CD4-positive, alpha-beta T cell treated with Interleukin-21 for 1 hour (primary cell): ENCODE measurements around the gene IMP4.
"Not testable (repeated sequence)": the region's sequence is repeated elsewhere in the genome, so short reads cannot be mapped to it uniquely, and the experiment has no call there.

Experiments used
- DNase-seq: peaks from one replicate; pipeline ENCODE4 v3.0.0-alpha.2; 2020

The IMP4 gene, protein sequence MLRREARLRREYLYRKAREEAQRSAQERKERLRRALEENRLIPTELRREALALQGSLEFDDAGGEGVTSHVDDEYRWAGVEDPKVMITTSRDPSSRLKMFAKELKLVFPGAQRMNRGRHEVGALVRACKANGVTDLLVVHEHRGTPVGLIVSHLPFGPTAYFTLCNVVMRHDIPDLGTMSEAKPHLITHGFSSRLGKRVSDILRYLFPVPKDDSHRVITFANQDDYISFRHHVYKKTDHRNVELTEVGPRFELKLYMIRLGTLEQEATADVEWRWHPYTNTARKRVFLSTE

GRCh38 chr2:130342533-130343275 lies at the start of gene IMP4:
IMP4 (plus strand) TSS chr2:130342897; CDS start chr2:130342933, 36 bp downstream.
- DNase-seq = peak; percentile 98

- DNase-seq = no peak
These were observed 42.3 kb upstream of the IMP4 start for GRCh38 chr2:130300258-130300969.

- DNase-seq = no peak
These were observed 41.7 kb upstream of the IMP4 start for GRCh38 chr2:130300970-130301348.

DNA sequence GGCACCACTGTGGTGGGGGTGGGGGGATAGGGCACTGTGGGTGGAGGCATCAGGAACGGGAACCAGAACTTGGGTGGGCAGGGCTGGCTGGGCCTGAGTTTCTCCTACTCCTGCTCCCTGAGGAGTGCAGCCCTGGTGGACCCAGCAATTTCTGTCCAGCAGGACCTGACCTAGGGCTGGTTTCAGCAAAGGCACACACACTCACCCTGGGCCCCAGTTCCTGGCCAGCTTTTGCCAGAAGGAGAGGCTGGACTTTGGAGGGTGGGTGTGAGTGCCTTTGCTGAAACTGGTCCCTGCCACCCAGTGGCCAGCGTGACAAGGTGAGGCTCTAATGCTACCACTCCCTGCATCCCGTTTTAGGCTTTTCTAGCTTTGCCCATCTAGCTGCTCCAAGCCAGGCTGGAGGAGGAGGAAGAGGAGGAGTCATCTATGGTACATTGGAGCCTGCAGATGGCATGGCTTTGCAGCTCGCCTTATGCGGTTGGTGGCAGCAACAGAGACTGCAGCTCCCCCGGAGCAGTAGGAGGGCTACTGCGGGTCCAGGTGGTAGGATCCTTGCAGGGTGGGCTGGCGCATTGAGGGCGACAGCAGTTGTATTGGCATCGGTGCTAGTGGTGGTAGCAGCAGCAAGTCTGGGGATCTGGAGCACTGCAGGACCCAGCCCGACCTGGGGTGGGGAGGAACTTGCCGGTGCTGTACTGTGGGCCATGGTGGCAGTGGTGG lies 40.4 kb upstream of the IMP4 start:
- DNase-seq = no peak

DNA sequence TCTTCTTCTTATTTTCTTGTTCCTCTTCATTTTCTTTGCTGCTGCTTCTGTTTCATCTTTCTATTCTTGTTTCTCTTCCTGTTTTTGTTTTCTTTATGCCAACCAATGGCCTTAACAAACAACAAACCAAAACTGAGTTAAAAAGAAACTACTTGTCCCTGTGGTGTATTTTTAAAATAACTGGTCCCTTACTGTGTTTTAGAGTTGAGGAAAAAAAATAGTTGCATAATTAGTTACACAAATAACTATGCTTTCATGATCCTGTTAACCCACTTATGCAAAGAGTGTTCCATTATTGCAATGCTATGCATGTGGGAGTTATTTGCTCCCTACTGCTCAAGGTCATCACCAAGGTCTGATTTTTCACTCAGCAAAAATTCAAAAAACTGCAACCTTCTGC lies 39.5 kb upstream of the IMP4 start:
- no peak for DNase-seq

- DNase-seq = no peak
These were observed 38.0 kb upstream of the IMP4 start for GRCh38 chr2:130304726-130305125.

GRCh38 chr2:130307850-130308249 lies 34.8 kb upstream of the IMP4 start:
- DNase-seq = no peak

- DNase-seq = no peak
These were observed 31.8 kb upstream of the IMP4 start for GRCh38 chr2:130310881-130311280.

GRCh38 chr2:130313812-130314334 lies 28.8 kb upstream of the IMP4 start:
- no peak for DNase-seq

- DNase-seq = no peak
These were observed 28.3 kb upstream of the IMP4 start for GRCh38 chr2:130314377-130314776.

GRCh38 chr2:130316596-130316995 lies 26.1 kb upstream of the IMP4 start:
- no peak for DNase-seq

DNA sequence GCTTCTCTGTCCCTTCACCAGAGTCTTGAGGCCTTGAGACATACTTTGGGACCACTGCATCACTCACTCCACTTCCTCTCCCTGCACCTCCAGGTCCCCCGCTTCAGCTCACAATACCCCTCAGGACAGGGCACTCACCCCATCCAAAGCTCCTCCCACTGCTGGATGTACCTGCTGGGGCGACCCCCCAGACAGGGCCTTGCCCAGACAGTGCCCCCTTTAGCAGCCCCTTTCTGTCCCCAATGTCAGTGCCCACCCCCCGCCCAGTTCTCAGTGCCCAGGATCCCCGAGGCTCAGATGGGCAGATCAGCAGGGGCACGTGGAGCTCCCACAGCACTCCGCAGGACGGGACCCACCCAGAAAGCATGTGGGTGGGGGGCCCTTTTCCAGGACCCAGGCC lies 23.8 kb upstream of the IMP4 start:
- no peak for DNase-seq

DNA sequence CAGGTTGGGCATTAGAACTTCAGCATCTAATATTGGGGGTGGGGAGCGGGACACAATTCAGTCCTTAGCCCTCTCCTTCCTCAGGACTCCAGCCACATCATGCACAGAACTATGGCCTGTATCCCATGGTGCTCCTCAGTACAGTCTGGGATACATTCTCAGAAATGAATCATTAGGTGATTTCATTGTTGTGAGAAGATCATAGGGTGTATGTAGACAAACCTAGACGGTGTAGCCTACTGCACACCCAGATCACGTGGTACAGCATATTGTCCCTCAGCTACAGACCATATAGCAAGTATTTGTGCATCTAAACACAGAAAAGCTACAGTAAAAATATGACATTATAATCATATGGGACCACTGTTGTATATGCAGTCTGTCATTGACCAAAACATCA lies 23.2 kb upstream of the IMP4 start:
- DNase-seq = no peak

GRCh38 chr2:130327703-130328527 lies 14.8 kb upstream of the IMP4 start:
- no peak for DNase-seq

DNA sequence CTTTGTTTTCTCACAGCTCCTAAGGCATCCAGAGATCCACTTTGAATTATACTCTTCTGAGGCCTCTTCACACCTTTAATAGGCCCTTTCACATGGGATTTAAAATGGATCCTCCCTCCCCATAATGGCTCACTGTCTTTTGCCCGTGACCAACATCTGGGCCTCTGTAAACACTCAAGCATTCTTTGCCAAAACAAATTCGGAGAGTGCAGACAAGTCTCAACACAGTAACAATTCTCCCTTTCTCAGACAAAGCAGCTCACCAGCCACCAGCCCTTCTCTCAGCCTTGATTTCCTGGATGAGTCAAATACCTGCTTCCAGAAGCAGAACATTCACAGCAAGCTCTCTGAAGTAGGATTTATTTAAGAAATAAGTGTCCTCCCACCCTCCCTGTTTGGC lies 14.0 kb upstream of the IMP4 start:
- no peak for DNase-seq

DNA sequence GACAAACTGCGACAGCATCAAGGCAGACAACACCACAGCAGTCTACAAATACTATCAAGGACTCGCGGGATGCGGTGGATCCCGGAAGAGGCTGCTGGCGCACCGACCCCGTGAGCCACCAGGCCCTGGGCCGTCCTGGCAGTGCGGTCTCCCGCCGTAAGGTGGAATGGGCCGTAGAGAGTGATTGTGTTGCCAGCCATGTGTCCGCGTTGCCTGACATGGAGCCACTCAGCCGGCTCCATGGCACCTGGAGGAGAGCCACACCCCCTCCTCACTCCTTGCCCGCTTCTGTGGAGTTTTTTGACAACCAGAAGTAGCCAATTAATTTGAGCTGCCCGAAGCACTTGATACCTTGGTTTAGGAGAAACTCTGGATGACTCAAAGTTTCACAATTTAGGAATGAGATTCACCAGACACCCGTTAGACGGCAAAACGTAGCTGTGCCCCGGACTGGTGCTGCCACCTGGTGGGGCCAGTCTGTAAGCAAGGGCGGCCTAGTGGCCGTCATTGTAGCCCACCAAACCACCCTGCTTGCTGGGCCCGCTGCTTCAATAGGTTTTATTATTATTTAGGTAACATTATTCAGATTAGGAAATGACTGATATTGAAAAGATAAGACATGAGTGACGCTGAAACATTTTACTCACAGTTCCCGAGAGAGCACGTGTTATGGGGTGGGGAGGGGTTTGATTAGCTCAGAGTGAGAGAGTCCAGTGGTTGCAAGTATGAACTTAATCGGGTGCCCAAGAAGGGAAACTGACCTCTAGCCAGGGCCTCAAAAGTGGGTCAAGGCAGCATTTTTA lies 10.2 kb upstream of the IMP4 start:
- peak; percentile 71 for DNase-seq

GRCh38 chr2:130333253-130333652 lies 9.4 kb upstream of the IMP4 start:
- DNase-seq = not testable (repeated sequence)

DNA sequence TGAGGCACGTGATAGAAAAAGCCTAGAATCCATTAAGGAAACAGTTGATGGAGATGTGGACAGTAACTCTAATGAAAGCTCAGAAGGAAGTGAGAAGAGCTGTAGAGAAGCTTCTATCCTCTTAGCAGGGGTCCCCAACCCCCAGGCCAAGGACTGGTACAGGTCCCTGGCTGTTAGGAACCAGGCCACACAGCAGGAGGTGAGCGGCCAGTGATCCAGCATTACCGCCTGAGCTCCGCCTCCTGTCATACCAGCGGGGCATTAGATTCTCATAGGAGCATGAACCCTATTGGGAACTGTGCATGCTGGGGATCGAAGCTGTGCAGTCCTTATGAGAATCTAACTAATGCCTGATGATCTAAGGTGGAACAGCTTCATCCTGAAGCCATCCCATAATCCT lies 8.7 kb upstream of the IMP4 start:
- no peak for DNase-seq

- DNase-seq = no peak
These were observed 7.5 kb upstream of the IMP4 start for GRCh38 chr2:130335226-130335625.

GRCh38 chr2:130336150-130336876 lies 6.4 kb upstream of the IMP4 start:
- DNase-seq = no peak
